Dermis blood vessel endothelial cell (primary cell): ENCODE results near the gene LRP5. TPM values are rescaled to one million over a fixed set of nuclear protein-coding genes. Genes with fewer than 3 reads are reported as not detected.
"Not testable (repeated sequence)": the region's sequence is repeated elsewhere in the genome, so short reads cannot be mapped to it uniquely, and the experiment has no call there.

Source experiments
- DNase-seq: peaks from one replicate; pipeline ENCODE4 v3.0.0; 2010
- total RNA-seq: library from RNA; depleted of rRNA; stranded (reverse); fragments of >200 nt; gene quantifications from 2 replicates; pipeline ENCODE4 v1.2.3, GENCODE V29; 2014

LRP5 gene
- total RNA-seq, 1 donor from 2014 or later: 87.3 TPM

DNA sequence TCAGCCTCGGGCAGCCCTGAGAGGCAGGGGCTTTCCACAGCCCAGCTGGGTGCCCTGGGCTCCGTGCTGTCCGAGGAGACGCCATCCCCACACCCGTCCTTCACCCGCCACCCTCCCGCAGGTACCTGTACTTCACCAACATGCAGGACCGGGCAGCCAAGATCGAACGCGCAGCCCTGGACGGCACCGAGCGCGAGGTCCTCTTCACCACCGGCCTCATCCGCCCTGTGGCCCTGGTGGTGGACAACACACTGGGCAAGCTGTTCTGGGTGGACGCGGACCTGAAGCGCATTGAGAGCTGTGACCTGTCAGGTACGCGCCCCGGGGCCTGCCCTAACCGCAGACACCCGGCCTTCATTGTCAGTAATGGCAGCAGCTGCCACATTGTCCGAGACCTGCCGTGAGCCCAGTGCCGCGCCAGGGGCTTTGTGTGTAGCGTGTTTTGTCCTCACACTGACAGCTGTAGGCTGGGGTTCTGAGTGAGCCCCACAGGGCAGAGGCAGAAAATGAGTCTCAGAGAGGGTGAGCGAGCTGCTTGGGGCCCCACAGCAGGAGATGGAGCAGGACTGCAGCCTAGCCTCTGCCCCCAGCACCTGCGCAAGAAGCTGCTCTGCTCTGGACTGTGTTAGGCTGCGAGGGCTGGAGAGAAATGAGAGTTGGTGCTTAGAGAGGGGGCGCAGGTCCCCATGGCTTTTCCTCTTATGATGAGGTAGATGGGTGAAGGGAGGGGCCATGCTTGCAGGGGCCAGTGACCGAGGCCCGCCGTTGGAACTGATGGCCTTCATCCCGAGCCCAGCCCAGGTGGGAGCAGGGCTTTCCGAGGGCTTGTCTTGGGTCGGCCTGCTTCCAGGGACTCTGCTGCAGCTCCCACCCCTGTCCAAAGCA lies 112.8 kb downstream of the LRP5 start:
- no peak for DNase-seq

DNA sequence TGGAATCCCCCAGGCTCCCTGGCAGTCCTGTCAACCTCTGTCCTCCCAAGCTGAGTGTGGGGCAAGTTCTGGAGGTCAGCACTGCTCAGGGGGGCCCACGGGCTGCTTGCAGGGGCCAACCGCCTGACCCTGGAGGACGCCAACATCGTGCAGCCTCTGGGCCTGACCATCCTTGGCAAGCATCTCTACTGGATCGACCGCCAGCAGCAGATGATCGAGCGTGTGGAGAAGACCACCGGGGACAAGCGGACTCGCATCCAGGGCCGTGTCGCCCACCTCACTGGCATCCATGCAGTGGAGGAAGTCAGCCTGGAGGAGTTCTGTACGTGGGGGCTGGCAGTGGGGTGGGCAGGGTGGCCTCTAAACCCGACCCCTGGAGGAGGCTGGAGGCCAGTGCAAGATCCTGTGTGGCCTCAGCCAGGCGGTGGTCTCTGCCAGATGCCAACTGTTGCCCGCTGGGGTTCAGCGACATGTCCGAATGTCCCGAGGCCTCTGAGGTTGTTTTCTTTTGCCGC lies 113.5 kb downstream of the LRP5 start:
- DNase-seq: no peak

- no peak for DNase-seq
Measured at GRCh38 chr11:68429661-68430060, 117.3 kb downstream of the LRP5 start.

DNA sequence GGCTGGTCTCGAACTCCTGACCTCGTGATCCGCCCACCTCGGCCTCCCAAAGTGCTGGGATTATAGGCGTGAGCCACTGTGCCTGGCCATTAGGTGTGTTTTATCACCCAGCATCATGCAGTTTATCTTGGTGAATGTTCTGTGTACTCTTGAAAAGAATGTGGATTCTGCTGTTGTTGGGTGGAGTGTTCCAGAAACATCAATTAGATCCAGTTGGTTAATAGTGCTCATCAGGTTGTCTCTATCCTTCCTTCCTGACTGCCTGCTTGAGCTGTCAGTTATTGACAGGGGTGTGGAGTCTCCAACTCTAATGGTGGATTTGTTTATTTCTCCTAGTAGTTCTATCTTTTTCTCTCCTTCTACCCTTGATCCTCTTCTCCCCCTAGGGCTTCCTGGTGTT lies 118.0 kb downstream of the LRP5 start:
- no peak for DNase-seq

DNA sequence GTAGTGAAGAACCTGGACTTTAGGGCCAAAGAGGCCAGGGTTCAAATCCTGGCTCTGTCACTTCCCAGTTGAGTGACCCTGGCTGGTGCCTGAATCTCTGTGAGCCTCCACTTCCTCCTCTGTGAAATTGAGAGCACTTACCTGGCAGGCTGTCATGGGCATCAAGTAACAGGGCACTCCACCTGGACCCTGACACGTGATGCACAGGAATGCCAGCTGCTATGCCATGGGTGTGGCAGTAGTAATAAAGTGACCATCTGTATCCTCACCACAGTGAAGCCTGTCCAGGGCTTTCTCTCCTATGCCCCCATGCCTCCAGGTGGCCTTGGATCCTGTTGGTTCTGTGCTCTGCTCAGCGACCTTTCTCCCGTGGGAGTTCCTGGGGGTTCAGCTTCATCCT lies 118.4 kb downstream of the LRP5 start:
- no peak for DNase-seq

GRCh38 chr11:68431984-68432645 lies 119.7 kb downstream of the LRP5 start:
- no peak for DNase-seq

DNA sequence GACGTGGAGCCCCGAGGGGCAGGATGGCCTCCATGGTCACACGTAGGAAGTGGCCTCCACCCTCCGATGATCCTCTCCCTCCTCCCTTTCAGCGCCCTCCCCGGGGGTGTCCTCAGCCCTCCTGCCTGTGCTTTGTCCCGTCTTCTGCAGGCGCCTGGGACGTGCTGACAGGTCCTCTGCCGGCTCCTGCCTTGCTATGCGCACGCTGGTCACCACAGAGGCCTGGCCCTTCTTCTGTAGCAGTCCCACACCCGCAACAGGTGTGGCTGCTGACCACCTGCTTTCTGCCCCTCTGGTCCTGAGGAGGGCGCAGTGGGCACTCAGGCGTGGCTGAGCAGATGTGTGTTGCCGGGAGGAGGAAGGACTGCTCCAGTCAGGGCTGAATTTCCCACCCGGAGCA lies 120.5 kb downstream of the LRP5 start:
- DNase-seq: no peak

DNA sequence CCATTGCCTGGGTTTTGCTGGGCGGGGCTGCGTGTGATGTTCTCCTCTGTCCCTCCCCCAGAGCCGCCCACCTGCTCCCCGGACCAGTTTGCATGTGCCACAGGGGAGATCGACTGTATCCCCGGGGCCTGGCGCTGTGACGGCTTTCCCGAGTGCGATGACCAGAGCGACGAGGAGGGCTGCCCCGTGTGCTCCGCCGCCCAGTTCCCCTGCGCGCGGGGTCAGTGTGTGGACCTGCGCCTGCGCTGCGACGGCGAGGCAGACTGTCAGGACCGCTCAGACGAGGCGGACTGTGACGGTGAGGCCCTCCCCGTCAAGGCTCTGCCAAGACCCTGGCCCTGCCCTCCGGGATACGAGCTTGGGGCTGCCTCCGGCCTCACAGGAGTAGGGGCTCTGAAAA lies 121.2 kb downstream of the LRP5 start:
- DNase-seq: no peak

GRCh38 chr11:68434159-68434558 lies 121.8 kb downstream of the LRP5 start:
- DNase-seq: not testable (repeated sequence)

DNA sequence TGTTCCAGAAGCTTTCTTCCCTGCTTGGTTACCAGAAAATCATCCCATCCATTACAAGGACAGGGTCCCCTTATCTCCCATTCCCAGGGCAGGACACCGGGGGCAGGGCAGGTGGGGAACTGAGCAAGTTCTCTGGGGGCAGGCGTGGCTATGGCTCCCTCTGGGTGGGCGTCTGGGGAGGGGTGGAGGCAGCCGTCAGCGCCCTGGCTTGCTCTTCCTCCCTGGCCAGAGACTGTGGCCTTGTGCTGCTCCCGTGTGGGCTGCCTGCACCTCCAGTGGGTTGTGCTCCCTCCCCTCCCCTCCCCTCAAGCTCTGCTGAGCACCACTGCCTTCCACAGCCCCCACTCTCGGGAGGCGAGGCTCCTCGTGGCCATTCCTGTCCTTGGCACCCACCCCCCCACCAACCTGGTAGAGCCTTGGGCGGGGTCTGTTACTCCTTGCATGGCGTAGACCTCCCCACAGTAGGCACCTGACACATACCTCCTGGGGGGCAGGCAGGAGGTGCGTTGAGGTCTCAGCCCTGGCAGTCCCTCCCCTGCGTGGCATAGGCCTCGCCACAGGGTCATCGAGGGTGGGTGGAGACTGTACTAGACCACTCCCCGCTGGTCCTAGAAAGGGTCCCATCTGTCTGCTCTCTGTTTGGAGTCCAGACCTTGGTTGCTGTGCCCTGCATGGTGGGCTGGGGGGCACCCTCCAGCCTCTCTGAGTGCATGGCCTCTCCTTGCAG lies 123.9 kb downstream of the LRP5 start:
- DNase-seq: no peak

- peak; percentile 93 for DNase-seq
Measured at GRCh38 chr11:68436985-68437926, 124.9 kb downstream of the LRP5 start.

DNA sequence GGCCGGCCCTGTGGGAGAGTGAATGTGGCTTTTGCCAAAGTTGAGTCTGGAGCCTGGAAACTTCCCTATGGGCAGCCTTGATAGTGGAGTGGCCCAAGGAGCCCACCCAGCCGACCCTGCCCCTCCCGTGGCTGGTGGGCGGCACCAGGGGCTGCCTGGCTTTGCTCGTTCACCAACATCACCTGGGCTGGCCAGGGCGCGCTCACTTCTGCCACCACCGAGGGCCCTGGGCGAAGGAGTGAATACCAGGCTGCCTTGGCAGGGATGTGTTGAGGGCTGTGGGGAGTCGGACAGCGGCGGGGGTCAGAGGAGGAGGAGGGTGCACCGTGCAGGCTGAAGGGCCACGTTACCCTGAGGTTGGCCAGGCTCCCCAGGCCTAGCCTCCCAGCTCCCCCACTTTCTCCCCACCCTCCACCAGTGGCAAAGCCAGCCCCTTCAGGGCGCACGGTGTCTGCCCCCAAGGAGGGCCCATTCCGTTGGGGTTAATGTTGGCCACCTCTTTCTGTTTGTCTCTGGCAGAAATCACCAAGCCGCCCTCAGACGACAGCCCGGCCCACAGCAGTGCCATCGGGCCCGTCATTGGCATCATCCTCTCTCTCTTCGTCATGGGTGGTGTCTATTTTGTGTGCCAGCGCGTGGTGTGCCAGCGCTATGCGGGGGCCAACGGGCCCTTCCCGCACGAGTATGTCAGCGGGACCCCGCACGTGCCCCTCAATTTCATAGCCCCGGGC lies 125.7 kb downstream of the LRP5 start:
- no peak for DNase-seq

- DNase-seq: no peak
Measured at GRCh38 chr11:68438658-68439259, 126.4 kb downstream of the LRP5 start.

- DNase-seq: peak; percentile 30
Measured at GRCh38 chr11:68439355-68440065, 127.1 kb downstream of the LRP5 start.

- no peak for DNase-seq
Measured at GRCh38 chr11:68440224-68440623, 127.8 kb downstream of the LRP5 start.

GRCh38 chr11:68441466-68442230 lies 129.3 kb downstream of the LRP5 start:
- DNase-seq: no peak

GRCh38 chr11:68442433-68442832 lies 130.0 kb downstream of the LRP5 start:
- no peak for DNase-seq

DNA sequence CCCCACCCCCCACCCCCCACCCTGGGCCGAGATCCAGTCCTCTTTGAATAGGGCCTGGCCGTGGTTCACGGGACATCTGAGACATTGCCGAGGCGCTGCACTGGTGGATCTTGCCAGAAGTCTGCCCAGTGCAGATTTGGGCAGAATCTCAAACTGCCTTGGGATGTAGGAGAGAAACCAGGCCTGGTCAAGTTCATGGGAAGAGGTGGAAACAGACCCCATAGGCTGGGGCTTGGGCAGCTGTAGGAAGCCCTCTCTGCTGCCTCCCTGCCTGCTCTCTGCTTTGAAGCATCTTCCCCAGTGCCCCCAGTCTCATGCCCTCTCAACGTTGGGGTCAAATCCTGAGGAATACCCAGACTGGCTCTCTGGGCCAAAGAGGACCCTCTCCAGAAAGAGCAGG lies 132.2 kb downstream of the LRP5 start:
- no peak for DNase-seq

DNA sequence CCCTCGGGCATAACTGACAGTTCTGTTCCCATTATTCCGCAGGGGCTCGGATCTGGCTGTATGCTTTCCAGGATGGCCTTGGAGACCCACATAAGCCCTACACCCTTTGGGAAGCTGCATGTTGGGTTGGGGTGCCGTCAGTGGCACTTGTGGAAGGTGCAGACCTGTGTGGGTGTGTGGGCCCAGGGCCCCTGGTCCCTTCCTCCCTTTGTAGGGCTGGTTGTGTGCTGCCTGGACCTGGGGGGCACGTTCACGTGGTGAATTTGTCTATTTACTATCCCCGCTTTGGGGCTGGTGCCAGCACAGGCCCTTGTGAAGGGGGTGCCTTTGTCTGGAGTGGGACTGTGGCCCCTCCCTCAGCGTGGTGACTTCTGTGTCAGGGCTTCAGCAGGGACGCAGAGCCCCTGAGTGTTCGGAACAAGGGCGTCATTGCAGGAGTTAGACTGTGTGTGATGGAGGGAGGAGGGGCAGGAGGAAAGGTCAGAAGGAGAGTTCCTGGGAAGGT lies 133.2 kb downstream of the LRP5 start:
- DNase-seq: no peak
